Panc1 (cell line): ENCODE results near the gene AP5M1. TPM values are rescaled to one million over a fixed set of nuclear protein-coding genes. Genes with fewer than 3 reads are reported as not detected.

Source experiments
- ATAC-seq: fragments of 200-7000 bp; cut with Tn5 transposase; 2 replicates; pipeline ENCODE4 v1.9.1; 2020; ENCODE audit warnings: mild to moderate bottlenecking, moderate library complexity
- BruUV-seq: library from RNA; stranded (reverse); fragments of 400-500 nt; replicated peaks from 2 replicates; lab custom pipeline; 2021; lab: Mats Ljungman, UMichigan
- CTCF ChIA-PET: fragments of 300-600 bp; sonication (Branson Sonifier 250); formaldehyde crosslinking; loops from one replicate; lab custom pipeline; 2022; ENCODE audit warnings: antibody characterized with exemption; lab: Charles Lee
- POLR2A ChIA-PET: fragments of 300-600 bp; sonication (Branson Sonifier 250); formaldehyde crosslinking; loops from one replicate; lab custom pipeline; 2022; ENCODE audit warnings: antibody characterized with exemption; lab: Charles Lee
- DNase-seq: peaks from one replicate; pipeline ENCODE4 v3.0.0-alpha.2; 2010; ENCODE audit warnings: low read depth, low spot score
- H3K27ac ChIP-seq: 2 replicates; pipeline ENCODE4 v1.5.1; 2011; ENCODE audit warnings: mild to moderate bottlenecking, low read length, inconsistent platforms
- H3K27me3 ChIP-seq: fragments of 200-500 bp; sonication (Bioruptor generic); 2 replicates; pipeline ENCODE4 v1.6.0; 2014; ENCODE audit warnings: low read length, inconsistent platforms; ENCODE audit not compliant: control insufficient read depth, insufficient read depth
- H3K36me3 ChIP-seq: fragments of 200-500 bp; sonication (Bioruptor generic); 2 replicates; pipeline ENCODE4 v1.5.1; 2014; ENCODE audit warnings: inconsistent platforms, mild to moderate bottlenecking, low read length, moderate library complexity; ENCODE audit not compliant: control insufficient read depth, insufficient read depth
- H3K4me1 ChIP-seq: 2 replicates; pipeline ENCODE4 v1.5.1; 2011; ENCODE audit warnings: inconsistent platforms, mild to moderate bottlenecking, low read length, moderate library complexity; ENCODE audit not compliant: control insufficient read depth, insufficient read depth
- H3K4me3 ChIP-seq, 2 experiments: 2 replicates each; pipeline ENCODE4 v1.5.1; 2011 to 2012; ENCODE audit warnings: low read depth in 2 of 2, low read length in 2 of 2, mild to moderate bottlenecking in 2 of 2, inconsistent platforms in 1 of 2, moderate library complexity in 1 of 2
- H3K9me3 ChIP-seq: fragments of 200-500 bp; sonication (Bioruptor generic); 2 replicates; pipeline ENCODE4 v1.5.1; 2014; ENCODE audit warnings: low read depth, mild to moderate bottlenecking, inconsistent platforms, low read length, moderate library complexity; ENCODE audit not compliant: control insufficient read depth, insufficient read depth
- CTCF ChIP-seq: fragments of 450-650 bp; IDR thresholded peaks from 2 replicates; pipeline ENCODE4 v1.5.1; 2017; ENCODE audit warnings: mild to moderate bottlenecking
- POLR2AphosphoS5 ChIP-seq: IDR thresholded peaks from 2 replicates; pipeline ENCODE4 v1.6.1; 2012; ENCODE audit warnings: mild to moderate bottlenecking, low read depth, low read length, moderate library complexity
- REST ChIP-seq, 2 experiments: IDR thresholded peaks; 2 replicates each; pipeline ENCODE4 v1.6.1; 2011 to 2012; ENCODE audit warnings: low read depth in 2 of 2, control low read depth in 1 of 2, low read length in 1 of 2, mild to moderate bottlenecking in 1 of 2, moderate library complexity in 1 of 2; ENCODE audit not compliant: insufficient read depth in 1 of 2
- SIN3A ChIP-seq: IDR thresholded peaks from 2 replicates; pipeline ENCODE4 v1.6.1; 2012; ENCODE audit warnings: low read depth, mild to moderate bottlenecking, low read length, moderate library complexity, borderline replicate concordance; ENCODE audit not compliant: insufficient read depth
- TCF7L2 ChIP-seq: IDR thresholded peaks from 2 replicates; pipeline ENCODE4 v1.6.1; 2011; ENCODE audit warnings: mild to moderate bottlenecking, low read depth, low read length, inconsistent platforms
- in situ Hi-C: cut with HindIII; loops from 2 replicates; pipeline ENCODE4 v1.10.0; 2016; ENCODE audit warnings: low sequenced_read_pairs, low pct_unique_long_range_greater_than_20kb
- intact Hi-C: fragments of 100-400 bp; cut with micrococcal nuclease; formaldehyde crosslinking; loops from one replicate; pipeline ENCODE4 v1.10.0; 2022; ENCODE audit not compliant: unreplicated experiment
- total RNA-seq: library from RNA; stranded (reverse); gene quantifications from one replicate; pipeline ENCODE4 v1.2.1, GENCODE V29; 2021; ENCODE audit not compliant: unreplicated experiment

The AP5M1 gene
- total RNA-seq, 1 experiment from 2014 or later = 20.0 TPM

- H3K9me3 ChIP-seq = no peaks in the 10 kb centered on the region
- no TSS peak for BruUV-seq
- ATAC-seq = no peak
- intact Hi-C loops (loop anchor here (10.0 kb wide), 1 partner anchor 51 kb away; no protein-coding TSS in a partner anchor), in situ Hi-C loops (no loop called here)
- no peaks in the 10 kb centered on the region for H3K4me1 ChIP-seq
- no peak overlapping the region for H3K27ac ChIP-seq
- ChIA-PET POLR2A (interaction anchor here (0.5 kb wide), 1 partner anchor 10 kb away, joined by 9 read pairs; no protein-coding TSS in a partner anchor), CTCF (no interaction called here)
- no peaks in the 10 kb centered on the region for H3K36me3 ChIP-seq
- no peak for TF ChIP-seq TCF7L2
- TF ChIP-seq REST (IDR thresholded peaks at IDR 0.05; ENCODE audit: insufficient read depth in 1 of 2, low read depth in 2 of 2, low read length in 1 of 2) = no peak
- no peak for TF ChIP-seq SIN3A
- no peak for TF ChIP-seq CTCF
- no peak for TF ChIP-seq POLR2AphosphoS5
- DNase-seq = no peak
- no peak overlapping the region for H3K4me3 ChIP-seq
- H3K27me3 ChIP-seq = no peaks in the 10 kb centered on the region; the same call in 1 of the 2 replicates
Measured at GRCh38 chr14:57323721-57324120, 55.0 kb downstream of the AP5M1 start.

GRCh38 chr14:57326253-57326652 lies 57.5 kb downstream of the AP5M1 start:
- in situ Hi-C loops = no loop called here
- Histone ChIP-seq H3K27ac (no peak overlapping the region), H3K4me3 (no peak overlapping the region), H3K36me3 (no peaks in the 10 kb centered on the region), H3K9me3 (no peaks in the 10 kb centered on the region), H3K27me3 (no peaks in the 10 kb centered on the region; the same call in 1 of the 2 replicates), H3K4me1 (no peaks in the 10 kb centered on the region)
- intact Hi-C loops = loop anchor here (10.0 kb wide), 1 partner anchor 49 kb away; no protein-coding TSS in a partner anchor
- no TSS peak for BruUV-seq
- ChIA-PET CTCF (no interaction called here), POLR2A (no interaction called here)
- DNase-seq (no peak), ATAC-seq (no peak)
- TF ChIP-seq TCF7L2 = no peak
- no peak for TF ChIP-seq REST (IDR thresholded peaks at IDR 0.05; ENCODE audit: insufficient read depth in 1 of 2, low read depth in 2 of 2, low read length in 1 of 2)
- no peak for TF ChIP-seq CTCF
- TF ChIP-seq POLR2AphosphoS5 = no peak
- TF ChIP-seq SIN3A = no peak
